CD4-positive, alpha-beta T cell treated with Interleukin-2 at 100 ng/mL for 4 hours (primary cell): ENCODE data around the gene CENPF.

Experiments
- DNase-seq: peaks from one replicate; pipeline ENCODE4 v3.0.0-alpha.2; 2020; ENCODE audit warnings: low spot score

The CENPF gene

DNA sequence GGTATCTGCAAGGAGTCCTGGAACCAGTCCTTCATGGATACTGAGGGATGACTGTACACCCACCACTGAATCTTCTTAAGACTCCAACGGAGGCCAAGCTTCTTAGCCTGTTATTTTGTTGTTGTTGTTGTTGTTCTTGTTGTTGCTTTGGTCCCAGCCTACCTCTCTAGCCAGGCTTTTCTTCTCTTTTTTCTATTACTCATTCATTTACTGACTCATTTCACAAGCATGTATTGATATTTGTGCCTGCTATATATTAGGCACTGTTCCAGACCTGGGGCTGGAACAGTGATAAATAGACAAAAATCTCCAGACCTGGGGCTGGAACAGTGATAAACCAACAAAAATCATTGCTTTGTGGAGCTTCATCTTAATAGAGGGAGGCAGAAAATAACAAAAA lies 20.4 kb downstream of the CENPF start:
- no peak for DNase-seq

DNA sequence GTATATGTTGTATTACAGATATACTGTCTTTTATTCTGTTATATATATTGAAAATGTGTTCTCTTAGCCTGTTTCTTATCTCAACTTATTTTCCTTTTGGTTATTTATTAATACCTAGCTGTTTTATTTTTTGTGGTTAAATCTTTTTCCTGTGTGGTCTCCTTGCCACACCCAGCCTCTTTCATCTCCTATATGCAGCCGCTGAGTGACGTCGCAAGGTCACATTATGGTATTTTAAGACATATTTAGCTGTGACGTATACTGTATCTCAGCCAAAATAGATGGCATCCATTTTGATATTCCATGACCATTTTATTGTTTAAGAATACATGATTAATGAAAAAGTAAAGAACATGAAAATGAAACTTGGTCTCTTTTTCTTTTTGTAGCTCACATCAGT lies 29.1 kb downstream of the CENPF start:
- peak; percentile 53 for DNase-seq

DNA sequence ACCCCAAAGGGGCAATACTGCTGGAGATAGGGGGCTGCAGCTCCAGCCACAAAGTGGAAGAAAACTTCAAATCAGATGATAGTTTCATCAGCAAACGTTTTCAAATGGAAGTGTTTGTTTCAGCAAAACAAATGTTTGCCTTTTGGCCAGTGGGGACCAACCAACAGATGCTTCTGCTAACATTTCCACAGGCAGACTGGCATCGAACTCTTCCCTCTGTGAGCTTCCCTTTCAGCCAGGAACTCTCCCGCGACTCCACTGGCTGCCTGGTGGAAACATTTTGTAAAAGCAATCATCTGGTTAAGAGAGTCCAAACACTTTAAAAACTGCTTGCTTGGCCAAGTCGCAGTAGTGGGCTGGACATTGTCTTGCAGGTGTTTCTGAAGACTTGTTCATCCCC lies 30.7 kb downstream of the CENPF start:
- DNase-seq = no peak

DNA sequence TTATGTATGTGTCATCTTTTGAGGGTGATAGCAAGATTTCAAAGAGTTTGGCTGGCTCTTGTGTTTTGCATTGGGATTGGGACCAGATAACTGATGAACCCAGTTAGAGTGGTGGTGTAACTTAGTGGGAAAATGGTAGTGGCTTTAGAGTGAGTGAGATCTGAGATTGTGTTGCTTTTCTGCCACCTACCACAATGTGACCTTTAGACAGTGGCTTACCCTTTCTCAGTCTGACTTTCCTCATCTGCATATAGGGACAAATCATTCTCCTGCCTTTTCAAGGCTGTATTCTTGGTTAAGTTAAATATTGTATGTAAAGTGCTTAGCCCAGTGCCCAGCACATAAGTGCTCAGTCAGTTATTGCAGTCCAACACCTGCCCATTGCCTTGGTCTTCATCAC lies 31.3 kb downstream of the CENPF start:
- no peak for DNase-seq

DNA sequence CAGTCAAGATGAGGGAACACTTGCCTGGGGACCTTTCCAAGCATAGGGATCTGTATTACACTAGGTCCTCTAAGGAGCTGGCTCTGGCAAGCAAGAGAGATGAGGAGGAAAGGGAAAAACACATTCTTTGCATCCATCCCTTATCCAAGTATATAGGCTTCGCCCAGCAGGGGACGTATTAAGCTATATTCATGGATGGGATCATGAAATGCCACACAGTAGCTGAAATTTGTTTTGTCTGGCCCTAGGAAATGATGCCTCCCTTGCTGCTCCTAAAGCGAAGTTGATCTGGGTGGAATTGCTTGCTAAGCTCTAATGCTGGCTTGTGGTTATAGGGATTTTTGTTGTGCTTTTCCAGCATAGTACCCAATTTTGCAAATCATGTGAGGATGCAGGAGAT lies 32.1 kb downstream of the CENPF start:
- DNase-seq = no peak

DNA sequence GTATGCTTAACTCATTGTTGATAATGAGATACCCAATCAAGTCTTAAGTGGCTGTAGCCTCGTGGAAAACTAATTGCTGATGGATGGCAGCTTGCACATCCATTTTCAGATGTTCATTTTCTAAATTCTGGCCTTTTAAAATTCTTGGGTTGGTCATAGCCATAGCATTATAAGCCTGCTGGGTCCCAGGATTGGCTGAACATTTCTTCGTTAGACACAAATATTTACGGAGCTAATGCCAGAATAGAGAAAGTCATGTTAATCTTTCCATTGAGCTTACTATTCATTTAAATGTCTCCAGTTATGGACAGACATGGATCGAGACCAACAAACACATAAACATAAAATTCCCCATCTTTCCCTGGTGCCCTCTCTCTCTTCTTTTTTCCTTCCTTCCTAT lies 32.5 kb downstream of the CENPF start:
- DNase-seq = no peak

DNA sequence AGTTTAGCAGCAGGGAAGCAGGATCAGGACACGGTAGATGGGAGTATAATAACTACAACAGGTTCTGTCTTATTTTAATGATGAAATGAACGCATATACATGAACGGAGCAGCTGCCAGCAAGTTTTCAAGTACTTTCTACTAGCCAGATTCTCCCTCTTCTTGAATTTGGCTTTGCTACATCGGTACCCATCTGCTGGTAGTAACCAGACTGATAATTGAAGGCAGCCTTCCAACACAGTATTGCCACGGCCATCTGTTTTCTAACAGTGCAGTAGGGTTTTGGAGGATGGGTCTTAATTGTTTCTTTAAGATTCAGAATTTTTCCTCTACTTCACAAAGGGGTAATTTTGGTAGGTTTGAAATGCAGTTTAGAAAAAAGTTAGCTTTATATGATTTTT lies 33.4 kb downstream of the CENPF start:
- no peak for DNase-seq

DNA sequence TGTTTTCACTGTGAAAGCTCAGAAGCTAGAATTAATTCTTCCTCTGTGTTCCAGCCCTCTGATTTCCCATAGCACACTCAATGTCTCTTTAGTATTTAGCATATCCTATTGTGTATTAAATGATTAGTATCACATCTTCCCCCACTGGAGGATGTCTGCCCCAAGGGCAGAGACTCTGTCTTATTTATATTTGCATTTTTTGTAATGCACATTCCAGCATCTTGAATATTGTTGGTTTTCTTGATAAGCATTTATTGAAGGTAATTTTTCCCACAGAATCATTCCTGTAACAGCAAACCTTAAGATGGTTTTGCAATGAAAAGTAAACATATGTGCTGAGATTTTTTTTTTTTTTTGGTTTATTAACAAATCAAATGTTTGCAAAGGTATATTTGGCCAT lies 34.1 kb downstream of the CENPF start:
- DNase-seq = no peak

DNA sequence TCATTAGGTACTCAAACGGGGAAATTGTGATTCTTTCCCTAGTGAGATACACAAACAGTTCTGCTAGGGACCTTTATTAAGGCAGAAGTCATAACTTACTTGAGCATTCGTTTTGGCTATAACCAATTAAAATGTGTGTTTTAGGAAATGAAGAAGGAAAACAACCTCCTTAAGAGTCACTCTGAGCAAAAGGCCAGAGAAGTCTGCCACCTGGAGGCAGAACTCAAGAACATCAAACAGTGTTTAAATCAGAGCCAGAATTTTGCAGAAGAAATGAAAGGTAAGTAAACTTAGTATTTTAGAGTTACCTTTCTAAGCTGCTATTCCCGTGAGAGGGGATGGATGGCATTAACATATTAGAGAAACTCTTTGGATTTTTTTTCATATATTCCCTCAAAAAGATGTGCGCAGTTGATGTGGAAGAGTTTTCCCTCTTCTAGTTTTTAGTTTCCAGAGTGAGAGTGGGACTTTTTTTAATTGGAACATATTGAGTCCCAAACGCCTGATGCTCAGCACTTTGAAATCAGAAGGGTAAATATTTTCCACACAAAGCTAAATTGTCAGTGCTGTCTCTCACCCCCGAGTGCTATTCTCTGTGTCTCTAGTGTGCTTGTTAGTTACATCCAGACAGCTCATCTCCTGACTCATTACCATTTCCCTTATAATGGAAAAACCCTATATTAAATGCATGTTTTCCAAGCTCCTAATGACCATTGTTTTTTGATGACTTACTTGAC lies 34.9 kb downstream of the CENPF start:
- DNase-seq = peak; percentile 46

DNA sequence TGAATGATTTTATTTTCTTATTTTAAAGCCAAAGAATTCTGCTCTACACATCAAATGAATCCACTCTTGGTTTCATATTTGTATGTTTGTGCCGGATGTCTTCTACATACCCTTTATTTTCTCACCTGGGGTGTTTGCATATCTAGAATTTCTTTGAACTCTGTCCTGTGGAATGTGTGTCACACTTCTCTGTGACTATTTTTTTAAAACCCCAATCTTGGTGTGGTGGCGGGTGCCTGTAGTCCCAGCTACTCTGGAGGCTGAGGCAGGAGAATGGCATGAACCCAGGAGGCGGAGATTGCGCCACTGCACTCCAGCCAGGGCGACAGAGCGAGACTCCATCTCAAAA lies 35.4 kb downstream of the CENPF start:
- no peak for DNase-seq

DNA sequence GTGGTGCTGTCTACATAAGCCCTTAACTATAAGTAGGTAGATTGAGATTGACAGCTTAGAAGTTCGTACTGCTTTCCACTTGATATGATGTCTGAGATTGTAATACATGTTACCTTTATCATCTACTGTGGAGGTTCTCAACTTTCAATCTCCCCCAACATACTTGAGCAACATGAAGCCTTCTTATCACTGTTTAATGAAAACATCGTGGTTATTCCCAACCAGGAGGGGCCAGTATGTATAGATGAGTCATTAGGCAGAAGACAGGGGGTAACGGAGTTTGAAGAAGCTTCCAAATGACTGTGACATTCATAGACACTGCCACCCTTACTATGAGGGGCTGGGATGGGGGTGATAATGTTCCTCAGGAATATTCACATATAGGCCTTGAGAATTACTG lies 36.0 kb downstream of the CENPF start:
- no peak for DNase-seq

DNA sequence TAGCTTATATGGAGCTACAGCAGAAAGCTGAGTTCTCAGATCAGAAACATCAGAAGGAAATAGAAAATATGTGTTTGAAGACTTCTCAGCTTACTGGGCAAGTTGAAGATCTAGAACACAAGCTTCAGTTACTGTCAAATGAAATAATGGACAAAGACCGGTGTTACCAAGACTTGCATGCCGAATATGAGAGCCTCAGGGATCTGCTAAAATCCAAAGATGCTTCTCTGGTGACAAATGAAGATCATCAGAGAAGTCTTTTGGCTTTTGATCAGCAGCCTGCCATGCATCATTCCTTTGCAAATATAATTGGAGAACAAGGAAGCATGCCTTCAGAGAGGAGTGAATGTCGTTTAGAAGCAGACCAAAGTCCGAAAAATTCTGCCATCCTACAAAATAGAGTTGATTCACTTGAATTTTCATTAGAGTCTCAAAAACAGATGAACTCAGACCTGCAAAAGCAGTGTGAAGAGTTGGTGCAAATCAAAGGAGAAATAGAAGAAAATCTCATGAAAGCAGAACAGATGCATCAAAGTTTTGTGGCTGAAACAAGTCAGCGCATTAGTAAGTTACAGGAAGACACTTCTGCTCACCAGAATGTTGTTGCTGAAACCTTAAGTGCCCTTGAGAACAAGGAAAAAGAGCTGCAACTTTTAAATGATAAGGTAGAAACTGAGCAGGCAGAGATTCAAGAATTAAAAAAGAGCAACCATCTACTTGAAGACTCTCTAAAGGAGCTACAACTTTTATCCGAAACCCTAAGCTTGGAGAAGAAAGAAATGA lies 37.6 kb downstream of the CENPF start:
- DNase-seq = peak; percentile 27

DNA sequence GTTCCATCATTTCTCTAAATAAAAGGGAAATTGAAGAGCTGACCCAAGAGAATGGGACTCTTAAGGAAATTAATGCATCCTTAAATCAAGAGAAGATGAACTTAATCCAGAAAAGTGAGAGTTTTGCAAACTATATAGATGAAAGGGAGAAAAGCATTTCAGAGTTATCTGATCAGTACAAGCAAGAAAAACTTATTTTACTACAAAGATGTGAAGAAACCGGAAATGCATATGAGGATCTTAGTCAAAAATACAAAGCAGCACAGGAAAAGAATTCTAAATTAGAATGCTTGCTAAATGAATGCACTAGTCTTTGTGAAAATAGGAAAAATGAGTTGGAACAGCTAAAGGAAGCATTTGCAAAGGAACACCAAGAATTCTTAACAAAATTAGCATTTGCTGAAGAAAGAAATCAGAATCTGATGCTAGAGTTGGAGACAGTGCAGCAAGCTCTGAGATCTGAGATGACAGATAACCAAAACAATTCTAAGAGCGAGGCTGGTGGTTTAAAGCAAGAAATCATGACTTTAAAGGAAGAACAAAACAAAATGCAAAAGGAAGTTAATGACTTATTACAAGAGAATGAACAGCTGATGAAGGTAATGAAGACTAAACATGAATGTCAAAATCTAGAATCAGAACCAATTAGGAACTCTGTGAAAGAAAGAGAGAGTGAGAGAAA lies 38.4 kb downstream of the CENPF start:
- DNase-seq = no peak

DNA sequence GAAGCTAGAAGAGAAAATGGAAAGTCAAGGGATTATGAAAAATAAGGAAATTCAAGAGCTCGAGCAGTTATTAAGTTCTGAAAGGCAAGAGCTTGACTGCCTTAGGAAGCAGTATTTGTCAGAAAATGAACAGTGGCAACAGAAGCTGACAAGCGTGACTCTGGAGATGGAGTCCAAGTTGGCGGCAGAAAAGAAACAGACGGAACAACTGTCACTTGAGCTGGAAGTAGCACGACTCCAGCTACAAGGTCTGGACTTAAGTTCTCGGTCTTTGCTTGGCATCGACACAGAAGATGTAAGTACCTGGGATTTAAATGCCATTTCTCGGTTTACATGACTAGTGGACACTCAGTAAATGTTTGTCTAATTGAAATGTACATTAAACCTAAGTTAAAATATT lies 40.0 kb downstream of the CENPF start:
- no peak for DNase-seq

DNA sequence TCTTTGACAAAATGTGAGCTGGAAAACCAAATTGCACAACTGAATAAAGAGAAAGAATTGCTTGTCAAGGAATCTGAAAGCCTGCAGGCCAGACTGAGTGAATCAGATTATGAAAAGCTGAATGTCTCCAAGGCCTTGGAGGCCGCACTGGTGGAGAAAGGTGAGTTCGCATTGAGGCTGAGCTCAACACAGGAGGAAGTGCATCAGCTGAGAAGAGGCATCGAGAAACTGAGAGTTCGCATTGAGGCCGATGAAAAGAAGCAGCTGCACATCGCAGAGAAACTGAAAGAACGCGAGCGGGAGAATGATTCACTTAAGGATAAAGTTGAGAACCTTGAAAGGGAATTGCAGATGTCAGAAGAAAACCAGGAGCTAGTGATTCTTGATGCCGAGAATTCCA lies 42.7 kb downstream of the CENPF start:
- DNase-seq = no peak

DNA sequence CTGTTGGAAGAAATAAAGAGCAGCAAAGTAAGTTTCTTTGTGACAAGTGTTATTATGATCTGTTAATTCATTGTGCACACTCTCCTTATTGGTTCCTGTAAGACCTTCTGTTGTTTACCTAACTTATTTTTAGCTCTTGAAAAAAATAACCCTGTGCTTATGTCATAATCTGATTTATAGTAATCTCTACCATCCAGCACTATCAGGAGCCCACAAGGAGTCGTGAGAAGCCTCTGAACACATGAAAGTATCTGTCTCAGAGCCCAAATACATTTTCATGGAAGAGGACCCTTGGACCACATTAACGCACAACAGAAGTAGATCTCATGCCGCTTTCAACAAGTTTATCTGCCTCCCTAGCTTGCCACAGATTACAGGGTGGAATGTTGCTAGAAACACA lies 45.8 kb downstream of the CENPF start:
- no peak for DNase-seq

DNA sequence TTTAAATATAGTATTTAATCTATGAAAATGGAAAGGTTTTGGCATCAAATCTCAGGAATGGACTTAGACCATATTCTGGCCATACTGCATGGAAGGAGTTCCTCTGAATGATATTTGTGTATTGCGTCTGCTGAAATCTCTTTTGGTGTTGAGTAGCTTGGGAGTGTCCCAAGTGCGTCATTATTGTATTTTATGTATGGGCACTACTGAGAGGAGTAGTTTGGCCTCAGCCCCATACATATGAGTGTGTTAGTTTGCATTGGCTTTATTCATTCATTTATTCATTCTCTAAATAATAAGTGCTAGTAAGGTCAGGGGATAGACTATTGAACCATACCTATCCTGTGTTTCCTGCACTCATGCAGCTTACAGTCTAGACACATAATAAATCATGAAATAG lies 46.6 kb downstream of the CENPF start:
- DNase-seq = no peak

DNA sequence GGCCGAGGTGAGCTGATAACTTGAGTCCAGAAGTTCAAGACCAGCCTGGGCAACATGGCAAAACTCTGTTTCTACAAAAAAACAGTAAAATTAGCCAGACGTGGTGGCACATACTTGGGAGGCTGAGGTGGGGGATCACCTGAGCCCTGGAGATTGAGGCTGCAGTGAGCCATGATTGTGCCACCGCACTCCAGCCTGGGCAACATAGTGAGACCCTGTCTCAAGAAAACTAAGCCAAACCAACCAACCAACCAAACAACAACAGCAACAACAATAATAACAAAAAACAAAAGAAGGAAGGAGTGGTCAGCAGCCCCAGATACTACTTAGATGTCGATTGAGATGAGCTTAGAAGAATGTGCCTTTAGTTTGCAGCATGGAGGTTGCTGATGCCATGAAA lies 47.7 kb downstream of the CENPF start:
- no peak for DNase-seq

DNA sequence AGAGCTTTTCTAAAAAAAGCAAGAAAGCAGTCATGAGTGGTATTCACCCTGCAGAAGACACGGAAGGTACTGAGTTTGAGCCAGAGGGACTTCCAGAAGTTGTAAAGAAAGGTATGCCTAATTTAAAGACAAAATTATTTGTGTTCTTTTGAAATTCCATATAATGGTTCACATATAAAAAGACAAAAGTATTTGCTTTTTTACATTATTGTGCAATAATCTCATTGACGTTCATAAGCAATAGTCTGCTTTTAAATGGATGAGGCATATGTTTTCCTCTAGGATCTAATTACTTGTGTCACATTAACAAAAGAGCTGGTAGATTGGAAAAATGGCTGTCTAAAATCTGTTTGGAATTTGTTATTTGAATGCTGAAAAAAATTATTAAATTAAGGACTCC lies 54.3 kb downstream of the CENPF start:
- DNase-seq = no peak

DNA sequence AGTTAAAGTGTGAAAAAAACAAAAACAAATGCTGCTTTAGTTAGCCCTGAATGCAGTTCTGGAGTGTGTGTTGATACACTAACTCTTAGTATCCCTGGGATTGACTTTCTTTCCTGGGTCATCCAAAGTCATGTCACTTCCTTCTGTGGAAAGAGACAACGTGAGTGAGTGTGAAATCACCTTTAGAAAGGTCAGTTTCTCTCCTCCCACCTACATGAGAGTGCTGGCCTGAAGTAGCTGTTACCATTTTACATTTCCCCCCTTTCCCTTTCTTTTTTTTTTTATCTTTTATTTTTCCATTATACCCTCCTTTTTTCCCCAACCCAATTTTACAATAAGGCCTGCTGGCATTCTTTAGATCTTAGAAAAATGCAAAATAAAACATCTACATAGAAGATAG lies 55.2 kb downstream of the CENPF start:
- no peak for DNase-seq

DNA sequence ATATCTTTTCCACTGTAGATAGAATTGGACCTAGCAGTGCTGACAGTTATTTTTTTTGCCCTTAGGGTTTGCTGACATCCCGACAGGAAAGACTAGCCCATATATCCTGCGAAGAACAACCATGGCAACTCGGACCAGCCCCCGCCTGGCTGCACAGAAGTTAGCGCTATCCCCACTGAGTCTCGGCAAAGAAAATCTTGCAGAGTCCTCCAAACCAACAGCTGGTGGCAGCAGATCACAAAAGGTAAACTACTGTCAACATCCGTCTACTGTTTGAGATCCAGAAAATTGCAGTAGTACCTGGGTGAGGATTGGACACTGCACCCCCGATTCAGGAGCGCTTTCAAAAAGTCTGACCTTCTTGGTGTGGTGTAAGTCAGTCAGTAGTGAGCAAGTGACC lies 55.8 kb downstream of the CENPF start:
- no peak for DNase-seq

DNA sequence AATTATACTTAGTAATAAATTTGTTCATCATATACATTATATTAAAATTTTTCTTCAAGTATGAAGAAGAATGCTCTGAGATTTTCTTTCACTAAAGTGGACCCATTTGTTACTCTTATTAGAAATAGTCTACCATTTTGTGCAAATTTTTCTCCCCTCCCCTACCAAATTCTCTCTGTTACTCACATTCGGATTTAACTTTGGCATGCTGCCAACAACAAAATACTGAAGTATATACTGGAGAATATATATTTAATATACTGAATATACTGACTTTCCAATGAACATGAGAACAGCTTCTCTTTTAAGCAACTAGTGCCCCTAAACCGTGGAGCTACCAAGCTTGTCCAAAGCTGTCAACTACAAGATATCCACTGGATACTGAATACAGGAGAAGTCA lies 57.2 kb downstream of the CENPF start:
- DNase-seq = no peak

DNA sequence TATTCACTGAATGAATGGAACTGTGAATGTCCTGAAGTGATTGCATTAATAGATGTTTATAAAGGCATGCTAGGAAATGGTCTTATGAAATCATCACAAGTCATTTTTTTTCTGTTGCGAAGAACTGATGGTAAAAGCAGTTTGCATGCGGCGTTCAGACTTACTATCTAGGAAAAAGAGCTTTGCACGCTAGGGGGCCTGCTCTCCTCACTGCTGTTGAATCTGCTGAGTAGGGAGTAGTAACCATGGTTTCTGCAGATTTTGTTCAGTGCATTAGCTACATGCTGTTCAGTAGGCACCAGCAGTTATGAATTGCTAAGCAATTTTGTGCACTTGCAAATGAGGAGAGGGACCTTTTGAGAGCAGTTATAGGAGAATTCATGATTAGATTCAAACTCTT lies 57.9 kb downstream of the CENPF start:
- no peak for DNase-seq
